ENCODE data around the gene WRAP73. TPM values are rescaled to one million over a fixed set of nuclear protein-coding genes. Genes with fewer than 3 reads are reported as not detected.

The WRAP73 gene
- total and polyA plus RNA-seq, 2 experiments from 2014 or later: 14.7 to 28.8 TPM

DNA sequence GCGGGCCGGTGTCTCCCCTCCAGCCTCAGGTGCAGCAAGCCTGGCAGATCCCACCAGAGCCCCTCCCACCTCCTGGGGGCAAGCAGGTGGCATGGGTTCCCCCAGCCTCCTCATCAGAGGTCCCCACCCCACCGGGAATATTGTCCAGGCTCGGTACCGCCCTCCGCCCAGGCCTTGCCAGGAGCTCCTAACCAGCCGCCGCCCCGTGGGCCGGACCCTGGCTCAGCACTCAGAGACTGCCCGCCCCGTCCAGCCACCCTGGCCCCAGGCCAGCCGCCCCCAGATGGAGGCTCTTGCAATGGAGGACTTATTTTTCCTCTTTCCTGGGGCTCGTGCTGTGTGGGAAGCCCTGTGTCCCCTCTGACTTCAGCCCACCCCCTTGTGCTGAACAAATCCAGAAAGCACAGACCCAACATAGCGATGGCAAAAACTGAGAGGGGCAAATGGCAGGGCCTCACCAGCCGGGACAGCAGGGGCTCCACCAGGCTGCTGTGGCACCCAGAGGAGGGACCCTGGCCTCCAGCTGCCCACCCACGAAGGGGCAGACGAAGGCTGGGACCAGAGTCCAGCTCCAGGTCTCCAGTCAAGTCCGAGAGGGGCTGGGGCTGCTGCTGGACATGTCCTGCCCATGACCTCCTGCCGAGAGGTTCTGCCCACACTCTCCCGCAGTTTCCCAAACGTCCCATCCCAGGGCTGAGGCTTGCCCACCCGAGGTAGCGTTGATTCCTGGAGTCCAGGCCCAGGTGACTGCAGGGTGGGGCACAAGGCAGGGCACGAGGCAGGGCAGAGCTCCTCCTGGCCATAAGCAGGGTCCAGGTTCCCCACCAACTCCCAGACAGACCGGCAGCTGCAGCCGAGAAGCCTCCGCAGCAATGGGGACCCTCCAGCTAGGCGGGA, 46.1 kb downstream of the WRAP73 start:
- no peaks in the 10 kb centered on the region for H3K36me3 ChIP-seq (replicated peaks; ENCODE audit: insufficient read depth, low read depth)
- DNase-seq (ENCODE audit: low spot score): no peak
- 93% methylated on average over 23 of the region's 29 CpGs for WGBS (ENCODE audit: low lambda C conversion rate, missing lambda C conversion rate)
- TF ChIP-seq EZH2 (IDR thresholded peaks at IDR 0.05; ENCODE audit: borderline replicate concordance) (no peak), EZH2phosphoT487 (IDR thresholded peaks at IDR 0.05; ENCODE audit: low read depth, severe bottlenecking, unreplicated experiment) (no peak), CTCF (IDR thresholded peaks at IDR 0.05; ENCODE audit: poor library complexity) (no peak)
- peaks cover 10% of the 10 kb centered on the region for H3K79me2 ChIP-seq
- H3K9me3 ChIP-seq (ENCODE audit: low read depth): no peaks in the 10 kb centered on the region
- no peaks in the 10 kb centered on the region for H3K27me3 ChIP-seq
- H3K4me1 ChIP-seq (ENCODE audit: insufficient read depth): peaks cover 3% of the 10 kb centered on the region
- no peak overlapping the region for H2AFZ ChIP-seq
- no peak overlapping the region for H3K27ac ChIP-seq
- H3K4me3 ChIP-seq: no peak overlapping the region
- H4K20me1 ChIP-seq (ENCODE audit: insufficient read depth, poor library complexity, severe bottlenecking): peaks cover 3% of the 10 kb centered on the region
- no peak overlapping the region for H3K4me2 ChIP-seq
- H3K9me2 ChIP-seq (replicated peaks; ENCODE audit: insufficient read depth): no peaks in the 10 kb centered on the region

GRCh38 chr1:3603156-3603555, 46.7 kb downstream of the WRAP73 start:
- Histone ChIP-seq H3K36me3 (replicated peaks; ENCODE audit: insufficient read depth, low read depth) (no peaks in the 10 kb centered on the region), H2AFZ (no peak overlapping the region), H3K27ac (no peak overlapping the region), H3K9me2 (replicated peaks; ENCODE audit: insufficient read depth) (no peaks in the 10 kb centered on the region), H3K4me1 (ENCODE audit: insufficient read depth) (peaks cover 9% of the 10 kb centered on the region), H3K4me3 (no peak overlapping the region), H4K20me1 (ENCODE audit: insufficient read depth, poor library complexity, severe bottlenecking) (no peaks in the 10 kb centered on the region), H3K4me2 (no peak overlapping the region), H3K9me3 (ENCODE audit: low read depth) (no peaks in the 10 kb centered on the region), H3K27me3 (no peaks in the 10 kb centered on the region), H3K79me2 (peaks cover 6% of the 10 kb centered on the region)
- DNase-seq (ENCODE audit: low spot score): no peak
- 96% methylated on average over 9 of the region's 11 CpGs for WGBS (ENCODE audit: low lambda C conversion rate, missing lambda C conversion rate)
- TF ChIP-seq CTCF (IDR thresholded peaks at IDR 0.05; ENCODE audit: poor library complexity): no peak
- TF ChIP-seq EZH2 (IDR thresholded peaks at IDR 0.05; ENCODE audit: borderline replicate concordance): no peak
- TF ChIP-seq EZH2phosphoT487 (IDR thresholded peaks at IDR 0.05; ENCODE audit: low read depth, severe bottlenecking, unreplicated experiment): no peak

DNA sequence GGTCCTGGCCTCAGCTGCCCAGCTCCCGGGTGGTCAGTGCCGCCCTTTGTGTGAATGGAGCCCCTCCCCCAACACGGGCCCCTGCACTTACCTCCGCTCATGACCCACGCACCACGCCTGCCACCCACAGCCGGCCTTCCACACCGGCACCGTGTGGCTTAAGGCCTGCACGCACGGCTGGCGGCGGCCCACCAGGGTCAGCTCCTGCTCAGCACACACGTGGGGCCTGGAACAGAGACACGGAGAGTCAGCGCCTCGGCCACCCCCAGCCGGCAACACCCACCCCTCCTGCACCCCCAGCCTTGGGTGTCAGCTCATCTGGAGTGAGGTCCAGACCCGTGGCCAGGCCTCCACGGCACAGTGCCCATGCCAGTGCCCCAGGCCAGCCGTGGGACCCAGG, 47.5 kb downstream of the WRAP73 start:
- Histone ChIP-seq H3K27me3 (no peaks in the 10 kb centered on the region), H3K4me1 (ENCODE audit: insufficient read depth) (peaks cover 15% of the 10 kb centered on the region), H3K4me3 (no peak overlapping the region), H3K27ac (no peak overlapping the region), H3K79me2 (no peaks in the 10 kb centered on the region), H3K36me3 (replicated peaks; ENCODE audit: insufficient read depth, low read depth) (no peaks in the 10 kb centered on the region), H3K9me2 (replicated peaks; ENCODE audit: insufficient read depth) (no peaks in the 10 kb centered on the region), H4K20me1 (ENCODE audit: insufficient read depth, poor library complexity, severe bottlenecking) (no peaks in the 10 kb centered on the region), H3K9me3 (ENCODE audit: low read depth) (no peaks in the 10 kb centered on the region), H3K4me2 (no peak overlapping the region), H2AFZ (no peak overlapping the region)
- DNase-seq (ENCODE audit: low spot score): no peak
- TF ChIP-seq CTCF (IDR thresholded peaks at IDR 0.05; ENCODE audit: poor library complexity) (no peak), EZH2phosphoT487 (IDR thresholded peaks at IDR 0.05; ENCODE audit: low read depth, severe bottlenecking, unreplicated experiment) (no peak), EZH2 (IDR thresholded peaks at IDR 0.05; ENCODE audit: borderline replicate concordance) (no peak)
- 90% methylated on average over 19 of the region's 21 CpGs for WGBS (ENCODE audit: low lambda C conversion rate, missing lambda C conversion rate)
